WTC11 (cell line): ENCODE measurements around the gene USP48. TPM values are rescaled to one million over a fixed set of nuclear protein-coding genes. Genes with fewer than 3 reads are reported as not detected.
"Not testable (repeated sequence)": the region's sequence is repeated elsewhere in the genome, so short reads cannot be mapped to it uniquely, and the experiment has no call there.

Source experiments
- ATAC-seq: fragments of 200-7000 bp; cut with Tn5 transposase; 2 replicates; pipeline ENCODE4 v1.10.0; 2021; ENCODE audit warnings: mild to moderate bottlenecking, moderate library complexity
- CTCF ChIA-PET: fragments of 300-600 bp; sonication (Branson Sonifier 250); formaldehyde crosslinking; loops from one replicate; lab custom pipeline; 2021; ENCODE audit warnings: antibody characterized with exemption; lab: Charles Lee
- POLR2A ChIA-PET: fragments of 350-600 bp; sonication (Branson Sonifier 250); formaldehyde crosslinking; loops from one replicate; lab custom pipeline; 2021; ENCODE audit warnings: antibody characterized with exemption; lab: Charles Lee
- DNase-seq: peaks from one replicate; pipeline ENCODE4 v3.0.0; 2021; ENCODE audit warnings: low spot score
- H3K27ac Mint-ChIP-seq: 2 replicates; pipeline ENCODE4 v1.8.0; 2021; ENCODE audit warnings: mixed read lengths
- H3K27me3 Mint-ChIP-seq: 2 replicates; pipeline ENCODE4 v1.8.0; 2021; ENCODE audit warnings: low read depth, mild to moderate bottlenecking, moderate library complexity, mixed read lengths
- H3K36me3 Mint-ChIP-seq: 2 replicates; pipeline ENCODE4 v1.8.0; 2021; ENCODE audit warnings: mixed read lengths
- H3K4me1 Mint-ChIP-seq: 2 replicates; pipeline ENCODE4 v1.8.0; 2022; ENCODE audit warnings: mixed read lengths
- H3K4me3 Mint-ChIP-seq: 2 replicates; pipeline ENCODE4 v1.8.0; 2021; ENCODE audit warnings: mild to moderate bottlenecking, moderate library complexity, mixed read lengths
- H3K9me3 Mint-ChIP-seq: 2 replicates; pipeline ENCODE4 v1.8.0; 2021; ENCODE audit warnings: mixed read lengths
- ATF1 ChIP-seq: sonication (generic); formaldehyde crosslinking; IDR thresholded peaks from 2 replicates; pipeline ENCODE4 v1.8.1; 2023; ENCODE audit warnings: mild to moderate bottlenecking, moderate library complexity, missing genetic modification reagents
- ATF2 ChIP-seq: sonication (generic); formaldehyde crosslinking; IDR thresholded peaks from 2 replicates; pipeline ENCODE4 v1.8.1; 2022; ENCODE audit warnings: low read depth, missing genetic modification reagents, borderline replicate concordance
- CBFB ChIP-seq: sonication (generic); formaldehyde crosslinking; IDR thresholded peaks from 2 replicates; pipeline ENCODE4 v1.8.1; 2022; ENCODE audit warnings: mild to moderate bottlenecking, low read depth, missing genetic modification reagents
- CTCF ChIP-seq: fragments of 200-600 bp; IDR thresholded peaks from 2 replicates; pipeline ENCODE4 v1.8.0; 2022; ENCODE audit warnings: antibody characterized with exemption
- E2F5 ChIP-seq: sonication (generic); formaldehyde crosslinking; IDR thresholded peaks from 2 replicates; pipeline ENCODE4 v1.8.1; 2022; ENCODE audit warnings: mild to moderate bottlenecking, moderate library complexity, missing genetic modification reagents
- ERG ChIP-seq: fragments of 250-450 bp; sonication (Bioruptor Pico); IDR thresholded peaks from 2 replicates; pipeline ENCODE4 v1.8.0; 2021; ENCODE audit warnings: mild to moderate bottlenecking
- FOXK1 ChIP-seq: sonication (generic); formaldehyde crosslinking; IDR thresholded peaks from 2 replicates; pipeline ENCODE4 v1.8.0; 2022; ENCODE audit warnings: mild to moderate bottlenecking, moderate library complexity, missing genetic modification reagents
- GRHL2 ChIP-seq: fragments of 250-450 bp; sonication (Bioruptor Pico); IDR thresholded peaks from 2 replicates; pipeline ENCODE4 v1.8.0; 2022; ENCODE audit warnings: mild to moderate bottlenecking, moderate library complexity; ENCODE audit not compliant: insufficient replicate concordance, severe bottlenecking
- KAT7 ChIP-seq: sonication (generic); formaldehyde crosslinking; IDR thresholded peaks from 2 replicates; pipeline ENCODE4 v1.8.1; 2023; ENCODE audit warnings: missing genetic modification reagents, mild to moderate bottlenecking, borderline replicate concordance
- MLX ChIP-seq: sonication (generic); formaldehyde crosslinking; IDR thresholded peaks from 2 replicates; pipeline ENCODE4 v1.8.1; 2023; ENCODE audit warnings: mild to moderate bottlenecking, missing genetic modification reagents, moderate library complexity
- NFE2L1 ChIP-seq: sonication (generic); formaldehyde crosslinking; IDR thresholded peaks from 2 replicates; pipeline ENCODE4 v1.8.1; 2023; ENCODE audit warnings: missing genetic modification reagents
- PREB ChIP-seq: sonication (generic); formaldehyde crosslinking; IDR thresholded peaks from 2 replicates; pipeline ENCODE4 v1.8.1; 2022; ENCODE audit warnings: mild to moderate bottlenecking, missing genetic modification reagents, moderate library complexity, borderline replicate concordance
- ZNF232 ChIP-seq: sonication (generic); formaldehyde crosslinking; IDR thresholded peaks from 2 replicates; pipeline ENCODE4 v1.8.0; 2022; ENCODE audit warnings: mild to moderate bottlenecking, missing genetic modification reagents
- ZNF423 ChIP-seq: fragments of 250-450 bp; sonication (Bioruptor Pico); IDR thresholded peaks from 2 replicates; pipeline ENCODE4 v2.1.2; 2022; ENCODE audit warnings: mild to moderate bottlenecking, moderate library complexity
- ZNF425 ChIP-seq: fragments of 250-450 bp; sonication (Bioruptor Pico); conservative IDR thresholded peaks from 2 replicates; pipeline ENCODE4 v1.9.0; 2021; ENCODE audit warnings: mild to moderate bottlenecking
- total RNA-seq: library from RNA; stranded (reverse); gene quantifications from 3 replicates; pipeline ENCODE4 v1.2.3, GENCODE V29; 2021
- TF ChIP-seq, protein P1 (sequence below): sonication (generic); formaldehyde crosslinking; IDR thresholded peaks from 2 replicates; pipeline ENCODE4 v1.8.1; 2023; ENCODE audit warnings: mild to moderate bottlenecking, missing genetic modification reagents
- TF ChIP-seq, protein P2 (sequence below): fragments of 250-450 bp; sonication (Bioruptor Pico); IDR thresholded peaks from 2 replicates; pipeline ENCODE4 v1.9.0; 2021; ENCODE audit warnings: mild to moderate bottlenecking

Gene USP48
- total RNA-seq, 1 experiment from 2014 or later = 86.9 TPM

- H3K36me3 Mint-ChIP-seq = peaks cover 16% of the 10 kb centered on the region
- no peak overlapping the region for H3K4me3 Mint-ChIP-seq
- no peak overlapping the region for H3K27ac Mint-ChIP-seq
- ChIA-PET POLR2A (interaction anchor here (0.6 kb wide), 1 partner anchor 11 kb away, joined by 3 read pairs; no protein-coding TSS in a partner anchor), CTCF (no interaction called here)
- DNase-seq (no peak), ATAC-seq (no peak)
- H3K27me3 Mint-ChIP-seq = no peaks in the 10 kb centered on the region
- H3K4me1 Mint-ChIP-seq = peaks cover 6% of the 10 kb centered on the region
- peaks cover 5% of the 10 kb centered on the region for H3K9me3 Mint-ChIP-seq
- no peak for TF ChIP-seq NFE2L1 (CRISPR knock-in tag)
- TF ChIP-seq ZNF425 (CRISPR knock-in tag) = no peak
- TF ChIP-seq, all 79 proteins: peak for 0
These were observed 9.4 kb downstream of the USP48 start for GRCh38 chr1:21773585-21773984.

- H3K36me3 Mint-ChIP-seq, H3K27me3 Mint-ChIP-seq, CTCF ChIA-PET, H3K9me3 Mint-ChIP-seq, POLR2A ChIA-PET, H3K4me3 Mint-ChIP-seq, ATAC-seq, DNase-seq, H3K4me1 Mint-ChIP-seq: not testable (repeated sequence)
- H3K27ac Mint-ChIP-seq = peak overlapping the region; percentile 41; the same call in 1 of the 2 replicates
These were observed 11.3 kb downstream of the USP48 start for GRCh38 chr1:21771672-21772071.

GRCh38 chr1:21770602-21771001, 12.3 kb downstream of the USP48 start:
- H3K4me3 Mint-ChIP-seq, H3K27ac Mint-ChIP-seq, H3K36me3 Mint-ChIP-seq, H3K27me3 Mint-ChIP-seq, DNase-seq, CTCF ChIA-PET, H3K9me3 Mint-ChIP-seq, ATAC-seq: not testable (repeated sequence)
- peaks cover 18% of the 10 kb centered on the region for H3K4me1 Mint-ChIP-seq
- POLR2A ChIA-PET = interaction anchor here (0.6 kb wide), 1 partner anchor 1802 kb away, joined by 5 read pairs; no protein-coding TSS in a partner anchor

DNA sequence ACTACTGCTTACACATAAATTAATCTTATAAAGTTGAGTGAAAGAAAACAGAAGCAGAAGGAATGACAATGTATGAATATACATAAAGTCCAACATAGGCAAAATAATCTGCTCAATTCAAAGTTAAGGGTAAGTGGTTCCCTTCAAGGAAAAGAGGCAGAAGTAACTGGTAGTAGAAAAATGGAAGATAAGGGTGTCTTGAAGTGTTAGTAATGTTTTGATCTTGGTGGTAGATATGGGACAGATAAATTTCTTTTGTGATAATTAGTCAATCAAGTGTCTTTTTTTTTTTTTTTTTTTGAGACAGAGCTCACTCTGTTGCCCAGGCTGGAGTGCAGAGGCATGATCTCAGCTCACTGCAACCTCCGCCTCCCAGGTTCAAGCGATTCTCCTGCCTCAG, 12.7 kb downstream of the USP48 start:
- CTCF ChIA-PET = no interaction called here
- POLR2A ChIA-PET = no interaction called here
- no peaks in the 10 kb centered on the region for H3K9me3 Mint-ChIP-seq
- ATAC-seq = no peak
- peaks cover 3% of the 10 kb centered on the region; the same call in 1 of the 2 replicates for H3K36me3 Mint-ChIP-seq
- no peaks in the 10 kb centered on the region for H3K27me3 Mint-ChIP-seq
- H3K27ac Mint-ChIP-seq = peak overlapping the region; percentile 26; the same call in 1 of the 2 replicates
- H3K4me3 Mint-ChIP-seq = no peak overlapping the region
- H3K4me1 Mint-ChIP-seq = peaks cover 22% of the 10 kb centered on the region
- no peak for DNase-seq
- TF ChIP-seq, protein P1, sequence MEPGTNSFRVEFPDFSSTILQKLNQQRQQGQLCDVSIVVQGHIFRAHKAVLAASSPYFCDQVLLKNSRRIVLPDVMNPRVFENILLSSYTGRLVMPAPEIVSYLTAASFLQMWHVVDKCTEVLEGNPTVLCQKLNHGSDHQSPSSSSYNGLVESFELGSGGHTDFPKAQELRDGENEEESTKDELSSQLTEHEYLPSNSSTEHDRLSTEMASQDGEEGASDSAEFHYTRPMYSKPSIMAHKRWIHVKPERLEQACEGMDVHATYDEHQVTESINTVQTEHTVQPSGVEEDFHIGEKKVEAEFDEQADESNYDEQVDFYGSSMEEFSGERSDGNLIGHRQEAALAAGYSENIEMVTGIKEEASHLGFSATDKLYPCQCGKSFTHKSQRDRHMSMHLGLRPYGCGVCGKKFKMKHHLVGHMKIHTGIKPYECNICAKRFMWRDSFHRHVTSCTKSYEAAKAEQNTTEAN (CRISPR knock-in tag) = no peak
- TF ChIP-seq ERG (CRISPR knock-in tag) = no peak
- no peak for TF ChIP-seq FOXK1 (CRISPR knock-in tag)
- TF ChIP-seq, protein P2, sequence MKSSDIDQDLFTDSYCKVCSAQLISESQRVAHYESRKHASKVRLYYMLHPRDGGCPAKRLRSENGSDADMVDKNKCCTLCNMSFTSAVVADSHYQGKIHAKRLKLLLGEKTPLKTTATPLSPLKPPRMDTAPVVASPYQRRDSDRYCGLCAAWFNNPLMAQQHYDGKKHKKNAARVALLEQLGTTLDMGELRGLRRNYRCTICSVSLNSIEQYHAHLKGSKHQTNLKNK = no peak
- no peak for TF ChIP-seq ATF2 (CRISPR knock-in tag)
- no peak for TF ChIP-seq MLX (CRISPR knock-in tag)
- no peak for TF ChIP-seq E2F5
- no peak for TF ChIP-seq GRHL2 (CRISPR knock-in tag)
- no peak for TF ChIP-seq PREB (CRISPR knock-in tag)
- no peak for TF ChIP-seq KAT7 (CRISPR knock-in tag)
- TF ChIP-seq ZNF232 = no peak
- TF ChIP-seq ATF1 (CRISPR knock-in tag) = no peak
- no peak for TF ChIP-seq CTCF
- no peak for TF ChIP-seq CBFB (CRISPR knock-in tag)
- TF ChIP-seq ZNF423 (CRISPR knock-in tag) = no peak
